ENCODE results near the gene FAM111A.
A peak's percentile ranks its signal among the peaks of the same experiment; 100 is the strongest.

Gene FAM111A

DNA sequence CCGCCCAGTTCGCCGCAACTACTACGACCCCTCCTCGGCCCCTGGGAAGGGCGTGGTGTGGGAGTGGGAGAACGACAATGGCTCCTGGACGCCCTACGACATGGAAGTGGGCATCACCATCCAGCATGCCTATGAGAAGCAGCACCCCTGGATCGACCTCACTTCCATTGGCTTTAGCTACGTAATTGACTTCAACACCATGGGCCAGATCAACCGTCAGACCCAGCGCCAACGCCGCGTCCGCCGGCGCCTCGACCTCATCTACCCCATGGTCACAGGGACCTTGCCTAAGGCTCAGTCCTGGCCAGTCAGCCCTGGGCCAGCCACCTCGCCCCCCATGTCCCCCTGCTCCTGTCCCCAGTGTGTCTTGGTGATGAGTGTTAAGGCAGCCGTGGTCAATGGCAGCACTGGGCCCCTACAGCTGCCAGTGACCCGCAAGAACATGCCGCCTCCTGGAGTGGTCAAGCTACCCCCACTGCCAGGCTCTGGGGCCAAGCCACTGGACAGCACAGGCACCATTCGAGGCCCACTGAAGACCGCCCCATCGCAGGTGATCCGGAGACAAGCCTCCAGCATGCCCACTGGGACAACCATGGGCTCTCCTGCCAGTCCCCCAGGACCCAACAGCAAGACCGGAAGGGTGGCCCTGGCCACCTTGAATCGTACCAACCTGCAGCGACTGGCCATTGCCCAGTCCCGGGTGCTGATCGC, 39.2 kb downstream of the FAM111A start:
- no peak for DNase-seq

DNA sequence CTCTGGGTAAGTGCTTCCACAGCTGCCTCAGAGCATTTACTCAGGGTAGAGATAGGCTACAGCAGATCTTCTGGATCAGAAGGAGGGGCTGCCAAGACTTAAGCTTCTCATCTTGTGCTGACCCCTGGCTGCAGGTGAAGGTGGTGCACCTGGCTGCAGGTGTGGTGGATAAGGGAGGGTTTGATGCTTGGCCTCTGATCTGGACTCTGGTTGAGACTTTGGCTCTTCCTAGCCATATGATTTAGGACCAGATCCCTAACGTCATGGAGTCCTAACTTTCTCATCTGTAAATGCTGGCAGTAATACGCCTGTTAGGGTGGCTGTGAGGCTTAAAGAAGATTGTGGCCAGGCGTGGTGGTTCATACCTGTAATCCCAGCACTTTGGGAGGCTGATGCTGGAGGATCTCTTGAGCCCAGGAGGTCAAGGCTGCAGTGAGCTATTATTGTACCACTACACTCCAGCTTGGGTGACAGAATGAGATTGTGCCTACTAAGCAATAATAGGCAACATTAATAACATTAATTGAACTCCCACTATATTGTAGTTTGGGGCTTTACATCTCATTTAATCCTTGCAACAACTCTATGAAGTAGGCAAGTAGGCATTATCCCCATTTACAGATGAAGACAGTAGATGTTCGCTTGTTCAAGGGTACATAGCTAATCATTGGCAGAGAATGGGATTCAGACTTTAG, 39.9 kb downstream of the FAM111A start:
- no peak for DNase-seq

DNA sequence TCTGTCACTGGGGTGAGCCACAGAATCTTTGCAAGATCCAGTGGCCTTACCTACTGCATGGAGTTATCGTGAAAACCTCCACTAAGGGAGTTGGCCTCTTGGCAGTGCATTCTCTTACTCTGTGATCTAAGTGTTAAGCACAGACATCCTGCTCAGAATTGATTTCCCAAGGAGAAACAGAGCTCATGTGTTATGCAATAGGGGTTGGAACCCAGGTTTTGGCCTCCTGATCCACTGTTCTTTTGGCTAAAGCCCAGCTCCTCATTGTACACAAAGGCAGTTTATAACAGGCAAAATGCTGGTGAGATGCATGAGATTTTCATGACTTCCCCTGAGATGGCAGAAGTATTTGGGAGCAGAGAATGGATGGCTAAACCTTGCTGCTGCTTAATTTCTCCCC, 41.1 kb downstream of the FAM111A start:
- no peak for DNase-seq

DNA sequence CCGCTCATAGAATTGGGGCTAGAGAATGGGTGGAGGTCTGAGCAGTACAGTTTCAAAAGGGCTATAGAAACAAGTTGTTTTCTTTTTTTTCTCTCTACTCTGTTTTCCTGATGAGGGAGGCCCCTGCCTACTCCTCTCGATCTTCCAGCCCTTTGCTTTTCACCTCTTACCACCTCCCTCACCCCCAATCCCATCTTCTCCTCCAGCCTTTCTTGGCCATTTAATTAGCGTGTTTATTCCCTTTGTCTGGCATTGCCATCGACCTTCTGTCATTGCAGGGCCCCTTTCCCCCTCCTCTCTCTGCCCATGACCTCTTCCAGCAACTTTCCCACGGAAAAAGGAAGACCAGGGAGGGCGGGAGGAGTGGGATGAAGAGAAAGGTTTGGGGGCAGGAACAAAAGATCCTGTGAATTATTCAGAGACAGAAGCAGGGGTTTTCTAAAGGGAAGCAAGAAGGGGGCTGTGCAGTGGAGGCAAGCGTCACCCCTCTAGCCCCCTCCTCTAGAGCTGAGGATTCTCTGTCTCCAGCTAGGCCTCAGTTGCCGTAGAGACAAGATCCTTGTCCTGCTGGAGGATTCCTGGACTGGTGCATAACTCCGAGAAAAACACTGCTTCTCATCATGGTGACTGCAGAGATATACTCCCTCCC, 42.2 kb downstream of the FAM111A start:
- no peak for DNase-seq

DNA sequence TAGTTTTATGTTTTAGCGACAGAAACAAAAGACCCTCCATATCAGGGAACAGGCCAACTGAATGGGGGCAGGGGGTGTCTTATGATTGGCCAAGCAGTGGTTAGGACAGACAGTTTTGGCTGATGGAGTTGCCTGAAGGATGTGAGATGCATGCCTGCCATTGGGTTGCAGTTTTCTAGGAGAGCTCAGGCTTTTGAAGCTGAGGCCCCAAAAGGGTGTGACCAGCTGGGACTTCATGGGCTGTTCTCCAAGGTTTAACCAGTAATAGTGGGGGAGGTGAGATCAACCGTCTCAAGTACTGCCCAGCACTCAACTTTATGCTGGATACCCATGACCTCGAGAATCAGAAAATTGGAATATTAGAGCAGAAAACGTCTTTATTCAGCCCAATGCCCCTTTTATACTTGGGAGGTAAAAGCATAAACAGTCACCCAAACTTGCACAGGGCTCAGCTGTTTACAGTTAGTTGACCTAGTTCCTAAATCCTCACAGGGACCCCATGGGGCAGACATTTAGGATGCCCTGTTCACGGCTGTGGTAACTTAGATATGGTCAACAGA, 42.8 kb downstream of the FAM111A start:
- DNase-seq, result no peak

DNA sequence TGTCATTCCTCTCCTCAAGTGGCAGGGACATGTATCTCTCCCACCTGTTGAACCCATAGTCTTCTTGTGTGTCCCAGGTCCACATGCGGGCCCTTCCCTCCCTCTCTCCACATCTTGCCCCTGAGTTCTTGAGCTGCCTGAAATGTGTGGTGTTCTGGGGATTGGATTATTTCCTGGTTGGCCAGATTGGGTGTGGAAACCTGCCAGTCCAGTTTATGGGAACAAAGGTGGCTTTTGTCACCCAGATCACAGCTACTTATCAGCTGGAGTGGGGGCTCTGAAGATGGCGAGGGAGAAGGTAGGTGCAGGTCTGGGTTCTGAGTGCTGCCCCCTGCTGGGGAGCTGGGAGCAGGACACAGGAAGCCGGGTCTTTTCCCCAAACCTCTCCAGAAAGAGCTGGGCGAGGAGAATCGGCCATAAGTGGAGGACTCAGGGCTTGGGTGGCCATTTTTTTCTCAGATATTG, 43.5 kb downstream of the FAM111A start:
- DNase-seq, result no peak

DNA sequence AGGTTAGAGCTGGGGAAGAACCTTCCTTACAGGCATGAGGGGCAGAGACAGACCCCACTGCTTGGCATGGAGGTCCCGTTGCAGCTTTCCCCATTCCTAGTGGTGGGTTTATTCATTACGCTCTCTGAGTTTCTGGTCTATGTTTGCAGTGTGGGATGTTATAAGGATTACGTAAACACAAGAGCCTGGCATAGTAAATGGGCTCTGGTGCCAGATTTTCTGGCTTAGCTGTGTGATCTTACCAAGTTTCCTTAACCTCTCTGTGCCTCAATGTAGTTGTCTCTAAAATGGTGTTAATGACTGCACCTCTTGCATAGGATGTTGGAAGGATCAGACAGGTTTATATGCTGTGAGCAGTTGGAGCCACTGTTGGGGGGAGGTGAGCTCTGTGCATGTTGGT, 44.4 kb downstream of the FAM111A start:
- no peak for DNase-seq

DNA sequence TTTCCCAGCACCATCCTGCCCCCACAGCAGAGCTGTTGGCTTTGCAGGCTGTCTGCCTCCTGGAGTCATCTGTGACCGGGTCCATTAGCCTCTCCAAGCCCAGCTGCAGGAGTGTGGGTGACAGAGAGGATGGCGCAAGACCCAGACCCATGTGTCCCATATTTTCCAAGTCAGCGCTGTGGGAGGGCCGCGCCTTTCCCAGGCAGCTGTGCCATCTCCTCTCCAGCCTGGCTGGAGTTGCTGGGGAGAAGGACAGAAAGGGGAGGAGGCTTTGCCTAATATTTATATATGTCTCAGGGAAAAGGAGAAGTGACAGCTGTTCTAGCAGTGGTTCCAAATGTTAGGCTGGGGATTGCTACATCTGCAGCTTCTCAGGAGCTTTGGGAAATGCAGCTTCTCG, 44.9 kb downstream of the FAM111A start:
- DNase-seq, result peak; percentile 28

DNA sequence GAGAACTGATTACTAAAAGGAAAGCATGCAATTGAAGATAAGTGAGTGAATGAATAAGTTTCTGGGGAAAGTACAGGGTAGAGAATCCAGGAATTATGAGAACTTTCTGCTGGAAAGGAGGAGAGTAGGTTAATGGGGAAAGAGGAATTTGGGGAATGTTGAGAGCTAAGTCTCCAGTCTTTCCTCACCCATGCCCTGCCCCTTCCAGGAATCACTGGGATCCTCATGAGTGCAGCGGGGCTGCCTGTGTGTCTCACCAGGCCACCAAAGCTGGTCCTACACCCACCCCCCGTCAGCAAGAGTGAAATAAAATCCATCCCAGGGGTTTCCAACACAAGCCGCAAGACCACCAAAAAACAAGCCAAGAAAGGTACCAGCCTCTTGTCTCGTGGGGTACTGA, 46.3 kb downstream of the FAM111A start:
- peak; percentile 49 for DNase-seq

DNA sequence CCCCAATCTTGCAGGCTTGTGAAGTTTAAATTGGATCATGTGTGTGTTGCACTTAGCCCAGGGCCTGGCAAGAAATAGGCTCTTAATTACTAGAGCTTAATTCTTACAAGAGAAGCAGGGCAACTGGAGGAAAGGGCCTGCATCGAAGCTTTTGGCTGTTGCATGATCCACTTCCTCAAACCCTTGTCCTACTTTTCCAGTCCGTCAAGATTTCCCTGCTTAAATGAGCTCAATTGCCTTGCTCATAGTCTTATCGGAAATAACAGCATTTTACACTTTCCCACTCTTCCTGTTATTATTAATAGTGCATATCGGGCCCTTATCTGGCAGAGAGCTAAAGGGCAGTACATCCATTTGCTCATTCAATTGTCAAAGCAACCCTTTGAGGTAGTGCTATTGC, 47.3 kb downstream of the FAM111A start:
- no peak for DNase-seq

DNA sequence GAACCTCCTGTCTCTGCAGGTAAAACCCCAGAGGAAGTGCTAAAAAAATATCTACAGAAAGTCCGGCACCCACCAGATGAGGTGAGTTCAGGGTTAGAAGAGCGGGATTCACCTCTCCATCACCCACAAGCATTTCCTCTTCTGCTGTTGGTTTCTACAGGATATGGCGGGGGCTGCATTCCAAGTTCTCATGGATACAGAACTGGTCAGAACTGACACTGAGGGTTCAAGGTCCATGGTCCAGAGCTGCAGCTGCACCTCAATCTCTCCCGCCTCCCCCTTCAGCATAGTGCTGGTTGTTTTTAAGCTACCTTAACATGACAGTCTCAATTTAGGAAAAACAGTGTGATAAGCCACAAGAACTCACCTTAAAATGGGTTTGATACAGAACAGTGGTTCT, 48.4 kb downstream of the FAM111A start:
- DNase-seq, result no peak

DNA sequence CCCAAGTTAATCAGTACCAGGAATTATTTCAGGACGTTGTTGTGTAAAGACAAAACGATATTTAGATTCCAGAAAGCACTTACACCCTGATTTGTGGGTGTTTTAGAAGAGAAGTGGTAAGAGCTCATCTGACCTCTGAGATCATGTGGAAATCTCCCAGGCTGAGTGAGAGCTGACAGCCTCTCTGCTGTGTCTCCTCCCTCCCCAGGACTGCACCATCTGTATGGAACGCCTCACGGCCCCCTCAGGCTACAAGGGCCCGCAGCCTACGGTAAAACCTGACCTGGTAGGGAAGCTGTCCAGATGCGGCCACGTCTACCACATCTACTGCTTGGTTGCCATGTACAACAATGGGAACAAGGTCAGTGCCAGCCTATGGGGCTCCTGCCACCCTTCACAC, 49.2 kb downstream of the FAM111A start:
- no peak for DNase-seq

DNA sequence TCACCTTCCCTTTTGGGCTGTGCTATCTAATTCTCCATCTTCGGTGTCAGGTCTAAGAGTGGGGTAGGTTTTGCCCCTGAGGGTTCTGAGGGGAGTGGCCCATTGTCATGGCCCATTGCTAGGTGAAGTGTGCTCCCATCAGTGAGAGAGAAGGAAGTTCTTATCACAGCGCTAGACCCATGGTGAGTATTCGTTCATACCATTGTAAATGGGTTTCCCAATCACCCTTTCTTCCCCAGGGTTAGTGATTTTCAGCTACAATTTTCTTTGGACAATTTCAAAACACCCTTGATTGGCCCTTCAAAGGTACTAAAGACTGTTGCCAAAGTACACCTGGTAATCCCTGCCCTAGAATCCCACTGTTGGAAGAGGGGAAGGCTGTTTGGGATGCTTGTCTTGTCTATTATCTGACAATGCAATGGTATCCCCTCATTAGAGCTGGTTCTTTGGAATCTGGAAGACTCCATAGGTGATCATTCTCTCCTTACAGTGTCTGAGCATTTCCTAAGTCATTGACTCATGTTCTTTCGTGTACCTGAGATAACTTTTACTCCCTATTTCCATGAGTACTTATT, 49.9 kb downstream of the FAM111A start:
- no peak for DNase-seq

DNA sequence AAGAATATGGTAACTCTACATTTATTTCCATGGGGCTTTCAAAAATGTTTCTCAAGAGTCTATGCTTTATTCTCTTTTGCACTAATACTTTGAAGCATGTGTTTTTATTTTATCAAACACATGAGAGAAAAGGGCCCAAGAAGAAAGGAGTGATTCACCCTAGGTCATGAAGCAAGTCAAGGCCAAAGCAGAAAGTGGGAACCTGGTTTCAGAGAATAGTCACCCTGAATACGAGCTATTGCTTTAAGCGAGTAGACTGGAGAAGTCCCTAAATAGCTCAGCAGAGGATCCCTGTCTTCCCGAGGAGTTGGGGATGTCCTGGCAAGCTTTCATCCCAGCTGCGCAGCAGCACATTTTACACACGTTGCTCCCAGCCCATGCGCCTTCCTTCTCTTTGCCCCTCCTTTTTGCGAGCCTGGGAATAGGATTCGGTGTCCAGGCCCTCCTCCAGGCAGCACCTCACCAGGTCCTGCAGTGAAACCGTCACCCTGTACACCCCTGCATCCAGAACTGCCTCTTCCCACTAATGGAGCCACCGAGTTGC, 51.0 kb downstream of the FAM111A start:
- no peak for DNase-seq

DNA sequence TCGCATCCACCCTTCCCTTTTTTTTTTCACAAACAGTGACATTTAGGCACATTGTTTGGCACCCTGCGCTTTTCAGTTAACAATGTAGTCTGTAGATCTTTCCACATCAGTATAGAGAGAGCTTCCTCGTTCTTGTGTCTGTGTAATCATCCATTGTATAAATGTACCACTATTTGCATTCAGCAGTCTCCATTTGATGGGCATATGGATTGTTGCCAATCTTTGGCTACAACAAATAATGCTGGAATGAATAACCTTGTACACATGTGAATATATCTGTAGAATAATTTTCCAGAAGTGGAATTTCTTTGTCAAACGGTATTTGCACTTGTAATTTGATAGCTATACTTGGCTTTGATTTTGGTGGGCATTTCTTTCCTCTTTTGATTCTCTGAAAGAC, 52.9 kb downstream of the FAM111A start:
- no peak for DNase-seq

DNA sequence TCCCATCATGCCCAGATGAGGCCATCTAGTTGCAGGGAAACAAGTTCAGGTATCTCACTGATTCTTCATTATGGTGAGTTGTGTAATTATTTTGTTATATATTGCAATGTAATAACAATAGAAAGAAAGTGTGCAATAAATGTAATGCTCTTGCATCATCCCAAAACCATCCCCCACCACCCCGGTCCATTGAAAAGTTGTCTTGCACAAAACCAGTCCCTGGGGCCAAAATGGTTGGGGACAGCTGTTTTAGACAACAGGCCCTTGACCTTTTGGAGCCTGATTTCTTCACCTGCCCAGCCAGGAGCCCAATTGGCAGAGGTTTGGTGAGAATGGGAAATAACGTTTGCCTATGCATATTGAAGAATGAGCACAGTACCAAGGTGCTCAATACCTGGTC, 54.1 kb downstream of the FAM111A start:
- no peak for DNase-seq

DNA sequence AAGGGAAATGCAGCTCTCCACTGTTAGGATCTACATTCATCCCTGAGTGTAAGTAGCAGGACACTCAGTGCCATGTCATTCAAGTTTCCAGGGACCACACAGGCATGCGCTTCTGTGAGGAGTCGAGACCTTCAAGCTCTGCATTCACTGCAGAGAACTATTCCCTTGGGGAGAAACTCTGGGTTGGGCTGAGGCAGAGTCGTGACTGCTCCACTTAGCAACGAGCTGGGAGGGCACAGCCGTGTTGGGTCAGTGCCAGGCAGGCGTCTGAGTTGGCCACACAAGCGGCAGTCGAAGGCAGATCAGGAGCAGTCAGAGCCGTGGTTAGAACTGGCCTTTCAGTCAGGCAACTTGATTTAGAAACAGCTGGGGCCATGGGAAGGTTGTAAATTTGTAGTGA, 55.3 kb downstream of the FAM111A start:
- peak; percentile 85 for DNase-seq

DNA sequence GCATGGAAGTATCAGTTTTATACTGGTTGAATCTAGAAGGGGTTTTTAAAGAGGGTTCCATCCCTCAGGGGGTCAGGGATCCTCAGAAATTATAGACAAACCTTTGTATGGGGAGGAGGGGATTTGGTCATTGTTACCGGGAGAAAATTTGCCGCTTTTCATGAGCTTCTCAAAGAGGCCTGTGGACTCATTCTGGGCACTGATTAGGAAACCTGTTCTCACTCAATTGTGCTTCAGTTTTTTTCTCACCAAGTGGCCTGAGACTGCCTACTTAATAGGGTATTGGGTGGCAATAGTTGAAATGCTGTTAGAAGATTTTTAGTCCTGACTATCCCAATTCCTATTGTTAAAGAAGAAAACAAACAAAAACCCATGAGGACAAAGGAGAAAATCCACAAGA, 56.1 kb downstream of the FAM111A start:
- DNase-seq, result no peak

DNA sequence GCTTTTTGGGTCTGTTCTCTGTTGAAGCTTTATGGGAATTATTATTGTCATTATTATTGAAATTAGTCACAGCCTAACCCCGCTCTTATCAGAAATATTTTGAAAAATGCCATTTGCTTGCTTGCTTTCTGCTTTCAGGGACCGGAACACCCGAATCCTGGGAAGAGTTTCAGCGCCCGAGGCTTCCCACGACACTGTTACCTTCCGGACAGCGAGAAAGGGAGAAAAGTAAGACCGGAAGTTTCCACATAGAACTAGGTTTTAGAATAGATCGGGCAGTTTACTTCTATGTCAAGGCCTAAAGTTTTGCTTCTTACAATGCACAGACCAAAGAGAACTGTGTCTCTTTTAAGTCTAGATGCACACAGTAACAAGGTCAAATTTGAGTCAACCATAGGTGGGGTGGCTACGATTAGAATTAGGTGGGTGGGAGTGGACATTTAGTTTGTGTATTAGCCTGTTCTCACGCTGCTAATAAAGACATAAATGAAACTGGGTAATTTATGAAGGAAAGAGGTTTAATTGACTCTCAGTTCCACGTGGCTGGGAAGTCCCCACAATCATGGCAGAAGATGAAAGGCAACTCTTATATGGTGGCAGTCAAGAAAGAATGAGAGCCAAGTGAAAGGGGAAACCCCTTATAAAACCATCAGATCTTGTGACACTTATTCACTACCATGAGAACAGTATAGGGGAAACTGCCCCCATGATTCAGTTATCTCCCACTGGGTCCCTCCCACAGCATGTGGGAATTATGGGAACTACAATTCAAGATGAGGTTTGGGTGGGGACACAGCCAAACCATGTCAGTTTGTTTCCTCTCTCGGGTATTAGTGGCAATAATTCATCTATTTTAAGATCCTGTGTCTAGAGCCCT, 57.1 kb downstream of the FAM111A start:
- no peak for DNase-seq

DNA sequence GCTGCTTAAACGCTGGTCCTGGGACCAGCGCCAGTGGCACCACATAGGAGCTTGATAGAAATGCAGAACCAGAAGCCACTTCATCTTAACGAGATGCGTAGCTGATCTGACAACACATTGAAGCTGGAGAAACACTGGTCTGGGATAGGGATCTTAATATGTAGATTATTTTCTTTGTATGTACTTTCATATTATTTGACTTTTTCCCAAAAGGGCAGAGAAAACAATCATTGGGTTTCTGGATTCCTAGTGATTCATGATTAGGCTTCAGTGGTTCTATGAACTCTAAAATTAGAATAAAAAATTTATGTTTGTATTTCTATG, 57.7 kb downstream of the FAM111A start:
- DNase-seq, result peak; percentile 35

DNA sequence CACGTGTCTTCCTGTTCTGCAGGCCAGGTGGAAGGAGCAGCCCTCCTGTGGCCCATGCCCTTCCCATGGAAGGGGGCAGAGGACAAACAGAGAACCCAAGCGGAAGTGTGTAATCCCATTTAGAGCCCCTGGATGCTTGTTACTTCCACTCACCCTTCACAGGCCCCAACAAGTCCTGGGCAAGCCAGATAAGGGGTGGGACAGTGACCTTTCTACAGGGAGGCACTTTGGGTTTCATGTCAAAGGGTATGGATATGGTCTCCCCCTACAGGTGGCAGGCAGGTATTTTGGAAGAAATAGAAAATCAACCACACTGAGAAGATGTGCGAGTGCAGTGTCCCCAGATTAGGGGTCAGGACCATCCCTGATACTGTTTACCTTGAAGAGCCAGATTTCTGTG, 58.7 kb downstream of the FAM111A start:
- DNase-seq, result no peak

Data from fibroblast of skin of right quadriceps (primary cell).